CD14-positive monocyte (primary cell): Measurements from ENCODE around the gene MID1IP1. TPM values are rescaled to one million over a fixed set of nuclear protein-coding genes. Genes with fewer than 3 reads are reported as not detected.
A peak's percentile ranks its signal among the peaks of the same experiment; 100 is the strongest.

Experiments
- DNase-seq, 3 donors: peaks; one replicate each; pipeline ENCODE4 v3.0.0-alpha.2; 2011 to 2022
- H2AFZ ChIP-seq: 2 replicates; pipeline ENCODE4 v1.6.0; 2012; ENCODE audit warnings: mild to moderate bottlenecking, low read depth, low read length, inconsistent platforms; ENCODE audit not compliant: insufficient read depth, poor library complexity, severe bottlenecking
- H3K27ac ChIP-seq, 2 donors: 1 replicate in 1 of 2; 2 replicates in 1 of 2; pipeline ENCODE4 v1.5.1; 2012 to 2013; ENCODE audit warnings: low read length in 2 of 2, control low read depth in 1 of 2, inconsistent platforms in 1 of 2, low read depth in 1 of 2, mild to moderate bottlenecking in 1 of 2
- H3K27me3 ChIP-seq, 2 donors: one replicate each; pipeline versions ENCODE4 v1.6.0 to v1.6.1; 2011 to 2013; ENCODE audit warnings: low read length in 2 of 2; ENCODE audit not compliant: control insufficient read depth in 2 of 2, insufficient read depth in 2 of 2
- H3K36me3 ChIP-seq, 2 donors: replicated peaks in 1 of 2; 1 replicate in 1 of 2; 2 replicates in 1 of 2; pipeline versions ENCODE4 v1.5.1 to v1.6.1; 2012 to 2013; ENCODE audit warnings: low read length in 2 of 2, control low read depth in 1 of 2, inconsistent platforms in 1 of 2, mild to moderate bottlenecking in 1 of 2; ENCODE audit not compliant: insufficient read depth in 2 of 2, control insufficient read depth in 1 of 2
- H3K4me1 ChIP-seq, 2 donors: 1 replicate in 1 of 2; 2 replicates in 1 of 2; pipeline versions ENCODE4 v1.5.1 to v1.6.1; 2012 to 2013; ENCODE audit warnings: low read length in 2 of 2, control low read depth in 1 of 2, inconsistent platforms in 1 of 2, mild to moderate bottlenecking in 1 of 2, moderate library complexity in 1 of 2; ENCODE audit not compliant: insufficient read depth in 2 of 2, control insufficient read depth in 1 of 2
- H3K4me2 ChIP-seq: replicated peaks from 2 replicates; pipeline ENCODE3; 2012; ENCODE audit warnings: low read length, moderate library complexity, mild to moderate bottlenecking; ENCODE audit not compliant: poor library complexity, severe bottlenecking; ENCODE audit errors: extremely low read depth
- H3K4me3 ChIP-seq, 3 experiments: fragments of 200-600 bp in 1 of 3; sonication (generic) in 1 of 3; replicated peaks in 1 of 3; 1 replicate in 2 of 3; 2 replicates in 1 of 3; pipeline ENCODE4 v1.5.1; 2011 to 2013; ENCODE audit warnings: low read length in 3 of 3, mild to moderate bottlenecking in 3 of 3, control low read depth in 2 of 3, low read depth in 2 of 3, inconsistent platforms in 1 of 3, moderate library complexity in 1 of 3
- H3K79me2 ChIP-seq: 2 replicates; pipeline ENCODE4 v1.6.0; 2012; ENCODE audit warnings: mild to moderate bottlenecking, control low read depth, inconsistent platforms, low read length, moderate library complexity; ENCODE audit not compliant: insufficient read depth
- H3K9ac ChIP-seq: 2 replicates; pipeline ENCODE4 v1.6.0; 2017; ENCODE audit warnings: low read length, mild to moderate bottlenecking; ENCODE audit not compliant: insufficient read depth, poor library complexity, severe bottlenecking
- H3K9me3 ChIP-seq, 2 donors: replicated peaks in 1 of 2; 1 replicate in 1 of 2; 2 replicates in 1 of 2; pipeline versions ENCODE4 v1.5.1 to v1.6.1; 2012 to 2013; ENCODE audit warnings: low read length in 2 of 2, control low read depth in 1 of 2; ENCODE audit not compliant: control insufficient read depth in 1 of 2, insufficient read depth in 1 of 2
- H4K20me1 ChIP-seq: 2 replicates; pipeline ENCODE4 v1.6.0; 2012; ENCODE audit warnings: mild to moderate bottlenecking, low read length, control low read depth, moderate library complexity; ENCODE audit not compliant: insufficient read depth
- H3K27ac Mint-ChIP-seq, 7 donors: one replicate each; pipeline ENCODE4 v1.8.0; 2020; ENCODE audit warnings: mild to moderate bottlenecking in 7 of 7, mixed read lengths in 7 of 7, moderate library complexity in 6 of 7, inconsistent platforms in 2 of 7
- H3K27me3 Mint-ChIP-seq, 3 donors: one replicate each; pipeline ENCODE4 v1.8.0; 2021 to 2022; ENCODE audit warnings: low read depth in 3 of 3, mild to moderate bottlenecking in 3 of 3, mixed read lengths in 3 of 3, moderate library complexity in 3 of 3, inconsistent platforms in 1 of 3
- H3K36me3 Mint-ChIP-seq, 2 donors: one replicate each; pipeline ENCODE4 v1.8.0; 2020; ENCODE audit warnings: mixed read lengths in 2 of 2, inconsistent platforms in 1 of 2, mild to moderate bottlenecking in 1 of 2
- H3K4me1 Mint-ChIP-seq: one replicate; pipeline ENCODE4 v1.8.0; 2020; ENCODE audit warnings: mild to moderate bottlenecking, mixed read lengths
- H3K4me3 Mint-ChIP-seq, 2 donors: one replicate each; pipeline ENCODE4 v1.8.0; 2020; ENCODE audit warnings: mild to moderate bottlenecking in 2 of 2, mixed read lengths in 2 of 2, moderate library complexity in 1 of 2
- H3K9me3 Mint-ChIP-seq, 7 donors: one replicate each; pipeline ENCODE4 v1.8.0; 2020 to 2022; ENCODE audit warnings: mixed read lengths in 7 of 7, mild to moderate bottlenecking in 6 of 7, moderate library complexity in 6 of 7, inconsistent platforms in 2 of 7
- WGBS: methylation state at CpG from one replicate; pipeline ENCODE4 v1.1.5; 2013; ENCODE audit warnings: missing lambda C conversion rate; ENCODE audit not compliant: insufficient coverage; 5-methylcytosine and 5-hydroxymethylcytosine counted together
- intact Hi-C, 2 donors: fragments of 100-400 bp; cut with micrococcal nuclease; formaldehyde crosslinking; loops; one replicate each; pipeline versions ENCODE4 v1.15.0 to v1.15.1; 2023
- polyA plus RNA-seq, 3 donors: library from polyadenylated mRNA; depleted of rRNA in 1 of 3; unstranded in 2 of 3; stranded (reverse) in 1 of 3; fragments of 300-500 nt in 2 of 3; fragments of >200 nt in 1 of 3; fragmentation: Illumina TruSeq in 2 of 3; gene quantifications; 1 replicate in 2 of 3; 2 replicates in 1 of 3; pipeline ENCODE4 v1.2.3, GENCODE V29; 2012 to 2021
- TF ChIP-seq, protein P1 (sequence below): fragments of 200-600 bp; IDR thresholded peaks from one replicate; pipeline ENCODE4 v1.8.0; 2022; ENCODE audit warnings: antibody characterized with exemption, mild to moderate bottlenecking

Gene MID1IP1
- polyA plus RNA-seq, 3 donors = 48.4 to 138 (median 55.5) TPM

DNA sequence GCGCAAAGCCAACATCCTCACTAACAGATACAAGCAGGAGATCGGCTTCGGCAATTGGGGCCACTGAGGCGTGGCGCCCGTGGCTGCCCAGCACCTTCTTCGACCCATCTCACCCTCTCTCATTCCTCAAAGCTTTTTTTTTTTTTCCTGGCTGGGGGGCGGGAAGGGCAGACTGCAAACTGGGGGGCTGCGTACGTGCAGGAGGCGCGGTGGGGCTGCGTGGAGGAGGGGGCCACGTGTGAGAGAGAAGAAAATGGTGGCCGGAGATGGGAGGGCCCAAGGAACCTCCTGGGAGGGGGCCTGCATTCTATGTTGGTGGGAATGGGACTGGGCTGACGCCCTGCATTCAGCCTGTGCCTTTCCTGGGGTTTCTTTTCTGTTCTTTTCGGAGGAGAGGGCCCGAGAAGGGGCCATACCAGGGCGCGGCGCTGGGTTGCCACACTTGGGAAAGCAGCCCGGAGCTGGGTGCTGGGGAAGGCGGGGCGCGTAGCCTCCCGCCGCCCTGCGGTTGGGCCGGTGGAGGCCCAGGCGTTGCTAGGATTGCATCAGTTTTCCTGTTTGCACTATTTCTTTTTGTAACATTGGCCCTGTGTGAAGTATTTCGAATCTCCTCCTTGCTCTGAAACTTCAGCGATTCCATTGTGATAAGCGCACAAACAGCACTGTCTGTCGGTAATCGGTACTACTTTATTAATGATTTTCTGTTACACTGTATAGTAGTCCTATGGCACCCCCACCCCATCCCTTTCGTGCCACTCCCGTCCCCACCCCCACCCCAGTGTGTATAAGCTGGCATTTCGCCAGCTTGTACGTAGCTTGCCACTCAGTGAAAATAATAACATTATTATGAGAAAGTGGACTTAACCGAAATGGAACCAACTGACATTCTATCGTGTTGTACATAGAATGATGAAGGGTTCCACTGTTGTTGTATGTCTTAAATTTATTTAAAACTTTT, 4.5 kb downstream of the MID1IP1 start:
- Histone ChIP-seq H3K4me1 (peaks cover 41 to 49% of the 10 kb centered on the region in 2 donors), H3K9me3 (peaks cover 0 to 12% of the 10 kb centered on the region in 2 donors), H3K27me3 (no peaks in the 10 kb centered on the region), H3K79me2 (peaks cover 66% of the 10 kb centered on the region), H3K36me3 (no peaks in the 10 kb centered on the region), H2AFZ (no peak overlapping the region), H4K20me1 (no peaks in the 10 kb centered on the region), H3K9ac (peak overlapping the region; percentile 85), H3K4me3 (peak overlapping the region; percentile 60 to 91 (median 88)), H3K27ac (peak overlapping the region; percentile 79 to 89), H3K4me2 (peak overlapping the region; percentile 78)
- TF ChIP-seq, protein P1, sequence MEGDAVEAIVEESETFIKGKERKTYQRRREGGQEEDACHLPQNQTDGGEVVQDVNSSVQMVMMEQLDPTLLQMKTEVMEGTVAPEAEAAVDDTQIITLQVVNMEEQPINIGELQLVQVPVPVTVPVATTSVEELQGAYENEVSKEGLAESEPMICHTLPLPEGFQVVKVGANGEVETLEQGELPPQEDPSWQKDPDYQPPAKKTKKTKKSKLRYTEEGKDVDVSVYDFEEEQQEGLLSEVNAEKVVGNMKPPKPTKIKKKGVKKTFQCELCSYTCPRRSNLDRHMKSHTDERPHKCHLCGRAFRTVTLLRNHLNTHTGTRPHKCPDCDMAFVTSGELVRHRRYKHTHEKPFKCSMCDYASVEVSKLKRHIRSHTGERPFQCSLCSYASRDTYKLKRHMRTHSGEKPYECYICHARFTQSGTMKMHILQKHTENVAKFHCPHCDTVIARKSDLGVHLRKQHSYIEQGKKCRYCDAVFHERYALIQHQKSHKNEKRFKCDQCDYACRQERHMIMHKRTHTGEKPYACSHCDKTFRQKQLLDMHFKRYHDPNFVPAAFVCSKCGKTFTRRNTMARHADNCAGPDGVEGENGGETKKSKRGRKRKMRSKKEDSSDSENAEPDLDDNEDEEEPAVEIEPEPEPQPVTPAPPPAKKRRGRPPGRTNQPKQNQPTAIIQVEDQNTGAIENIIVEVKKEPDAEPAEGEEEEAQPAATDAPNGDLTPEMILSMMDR = no peak
- Mint-ChIP-seq H3K27ac (peak overlapping the region; percentile 88 to 98 (median 96)), H3K4me3 (peak overlapping the region; percentile 88 to 93), H3K27me3 (peaks cover 0 to 13% (median 0%) of the 10 kb centered on the region in 3 donors), H3K4me1 (peaks cover 39% of the 10 kb centered on the region), H3K36me3 (peaks cover 0 to 4% of the 10 kb centered on the region in 2 donors), H3K9me3 (peaks cover 0 to 29% (median 3%) of the 10 kb centered on the region in 7 donors)
- 0% methylated on average over 18 of the region's 41 CpGs for WGBS
- intact Hi-C loops = loop anchor here (10.0 kb wide), 2 partner anchors 59 to 179 kb away; no protein-coding TSS in a partner anchor
- DNase-seq = peak; percentile 80 to 84 (median 83)

DNA sequence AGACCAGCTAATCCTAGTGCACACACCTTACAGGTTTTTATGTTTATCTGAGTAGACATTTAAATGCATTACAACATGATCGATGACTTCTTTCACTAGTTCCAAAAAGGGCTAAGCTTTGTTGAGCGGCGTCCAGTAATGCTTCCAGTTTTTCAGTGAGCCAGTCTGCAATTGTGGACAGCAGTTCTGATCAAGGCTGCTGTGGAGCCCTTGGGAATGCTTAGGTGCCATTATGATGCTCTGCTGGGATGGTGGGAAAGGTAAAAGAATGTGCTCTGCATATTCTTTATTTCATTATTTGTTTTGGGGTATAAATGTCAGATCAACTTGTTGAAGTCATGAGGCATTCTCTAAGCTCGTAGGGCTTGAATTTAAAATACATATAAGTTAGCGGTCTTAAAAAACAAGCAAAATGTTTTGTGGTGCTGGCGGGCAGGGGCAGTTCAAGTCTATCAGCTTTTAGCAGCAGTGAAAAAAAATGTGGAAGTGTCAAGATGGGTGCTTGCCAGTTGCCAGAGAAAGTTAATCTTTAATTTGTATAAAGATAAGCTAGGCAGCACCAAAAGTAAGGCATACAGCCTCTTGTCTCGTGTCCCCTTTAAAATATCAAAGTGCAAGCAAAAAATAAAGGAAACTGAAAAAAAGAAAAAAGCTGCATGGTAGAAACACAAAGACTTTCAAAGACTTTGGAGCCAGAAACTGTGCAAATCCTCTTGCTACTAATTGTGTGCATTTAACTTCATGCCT, 5.8 kb downstream of the MID1IP1 start:
- peaks cover 46% of the 10 kb centered on the region for H3K4me1 Mint-ChIP-seq
- WGBS = 0% methylated on average over 2 of the region's 7 CpGs
- no peaks in the 10 kb centered on the region for H3K36me3 ChIP-seq
- peak overlapping the region; percentile 79 to 89 for H3K27ac ChIP-seq
- no peak overlapping the region for H2AFZ ChIP-seq
- peak in 1 of 3 donors; percentile 13 for DNase-seq
- H3K4me3 Mint-ChIP-seq = peak overlapping the region; percentile 88 to 93
- peaks cover 0 to 24% (median 3%) of the 10 kb centered on the region in 7 donors for H3K9me3 Mint-ChIP-seq
- H3K27me3 Mint-ChIP-seq = peaks cover 0 to 8% (median 0%) of the 10 kb centered on the region in 3 donors
- peaks cover 63% of the 10 kb centered on the region for H3K79me2 ChIP-seq
- no peaks in the 10 kb centered on the region for H4K20me1 ChIP-seq
- peaks cover 0 to 4% of the 10 kb centered on the region in 2 donors for H3K36me3 Mint-ChIP-seq
- peaks cover 38 to 50% of the 10 kb centered on the region in 2 donors for H3K4me1 ChIP-seq
- H3K9me3 ChIP-seq = peaks cover 0 to 12% of the 10 kb centered on the region in 2 donors
- H3K27me3 ChIP-seq = no peaks in the 10 kb centered on the region
- intact Hi-C loops = loop anchor here (10.0 kb wide), 2 partner anchors 58 to 178 kb away; no protein-coding TSS in a partner anchor
- H3K9ac ChIP-seq = peak overlapping the region; percentile 85
- H3K4me2 ChIP-seq = peak overlapping the region; percentile 78
- H3K4me3 ChIP-seq = peak overlapping the region; percentile 60 to 91 (median 88)
- H3K27ac Mint-ChIP-seq = peak overlapping the region; percentile 88 to 98 (median 96)
- TF ChIP-seq, protein P1 = no peak
